PC-3 (cell line): ENCODE results near the gene LINGO1. TPM values are rescaled to one million over a fixed set of nuclear protein-coding genes. Genes with fewer than 3 reads are reported as not detected.

Source experiments
- ATAC-seq: fragments of 200-7000 bp; cut with Tn5 transposase; 2 replicates; pipeline ENCODE4 v1.9.1; 2020; ENCODE audit warnings: mild to moderate bottlenecking, moderate library complexity
- BruUV-seq: library from RNA; stranded (reverse); fragments of 400-500 nt; replicated peaks from 2 replicates; lab custom pipeline; 2021; lab: Mats Ljungman, UMichigan
- CTCF ChIA-PET: fragments of 300-600 bp; sonication (Branson Sonifier 250); formaldehyde crosslinking; loops from one replicate; lab custom pipeline; 2022; ENCODE audit warnings: antibody characterized with exemption; lab: Charles Lee
- POLR2A ChIA-PET: fragments of 300-600 bp; sonication (Branson Sonifier 250); formaldehyde crosslinking; loops from one replicate; lab custom pipeline; 2022; ENCODE audit warnings: antibody characterized with exemption; ENCODE audit not compliant: unreplicated experiment; lab: Charles Lee
- DNase-seq: peaks from one replicate; pipeline ENCODE4 v3.0.0-alpha.2; 2015
- H2AFZ ChIP-seq: fragments of 300-600 bp; sonication (generic); 2 replicates; pipeline ENCODE4 v1.6.0; 2016; ENCODE audit warnings: antibody characterized with exemption, low read length
- H3F3A ChIP-seq: fragments of 300-600 bp; sonication (generic); one replicate; pipeline ENCODE4 v1.6.0; 2017; ENCODE audit warnings: antibody characterized with exemption, low read length, control low read depth, mild to moderate bottlenecking; ENCODE audit not compliant: unreplicated experiment
- H3K27ac ChIP-seq: fragments of 300-600 bp; sonication (generic); 2 replicates; pipeline ENCODE4 v1.5.1; 2016; ENCODE audit warnings: mild to moderate bottlenecking, low read length
- H3K27me3 ChIP-seq: fragments of 300-600 bp; sonication (generic); 2 replicates; pipeline ENCODE4 v1.6.1; 2016; ENCODE audit warnings: low read length, mixed read lengths
- H3K36me3 ChIP-seq: fragments of 300-600 bp; sonication (generic); 2 replicates; pipeline ENCODE4 v1.6.1; 2016; ENCODE audit warnings: low read depth, mixed run types, low read length, mixed read lengths
- H3K4me1 ChIP-seq: fragments of 300-600 bp; sonication (generic); 2 replicates; pipeline ENCODE4 v1.5.1; 2016; ENCODE audit warnings: low read length; ENCODE audit not compliant: insufficient read depth
- H3K4me2 ChIP-seq: fragments of 300-600 bp; sonication (generic); 2 replicates; pipeline ENCODE4 v1.6.0; 2016; ENCODE audit warnings: low read length
- H3K4me3 ChIP-seq: fragments of 300-600 bp; sonication (generic); 2 replicates; pipeline ENCODE4 v1.5.1; 2016; ENCODE audit warnings: mild to moderate bottlenecking, low read length, mixed read lengths
- H3K79me2 ChIP-seq: fragments of 300-600 bp; sonication (generic); 2 replicates; pipeline ENCODE4 v1.6.1; 2017; ENCODE audit warnings: low read length, mixed read lengths
- H3K9ac ChIP-seq: fragments of 300-600 bp; sonication (generic); 2 replicates; pipeline ENCODE4 v1.6.0; 2016; ENCODE audit warnings: mild to moderate bottlenecking, low read length
- H3K9me2 ChIP-seq: fragments of 300-600 bp; sonication (generic); replicated peaks from 2 replicates; pipeline ENCODE4 v1.6.1; 2016; ENCODE audit warnings: mixed run types, low read length, mixed read lengths
- H3K9me3 ChIP-seq: fragments of 300-600 bp; sonication (generic); 2 replicates; pipeline ENCODE4 v1.6.1; 2016; ENCODE audit warnings: low read length, mixed read lengths
- H4K20me1 ChIP-seq: fragments of 300-600 bp; sonication (generic); 2 replicates; pipeline ENCODE4 v1.6.1; 2016; ENCODE audit warnings: low read length, mixed read lengths
- EZH2 ChIP-seq: fragments of 300-600 bp; sonication (generic); IDR thresholded peaks from one replicate; pipeline ENCODE4 v1.6.1; 2017; ENCODE audit warnings: antibody characterized with exemption, mild to moderate bottlenecking, low read length; ENCODE audit not compliant: unreplicated experiment
- EZH2phosphoT487 ChIP-seq: fragments of 300-600 bp; sonication (generic); IDR thresholded peaks from 2 replicates; pipeline ENCODE4 v1.6.1; 2018; ENCODE audit warnings: mild to moderate bottlenecking, antibody characterized with exemption, low read length, borderline replicate concordance
- intact Hi-C: fragments of 100-400 bp; cut with micrococcal nuclease; formaldehyde crosslinking; loops from 2 replicates; pipeline ENCODE4 v1.9.0; 2023
- total RNA-seq: library from RNA; depleted of rRNA; stranded (reverse); fragments of >200 nt; gene quantifications from 2 replicates; pipeline ENCODE4 v1.2.3, GENCODE V29; 2014
- TF ChIP-seq, protein P1 (sequence below): fragments of 300-600 bp; sonication (generic); conservative IDR thresholded peaks from 2 replicates; pipeline ENCODE4 v1.5.1; 2017; ENCODE audit warnings: antibody characterized with exemption, low read depth, mild to moderate bottlenecking, low read length

Gene LINGO1
- total RNA-seq, 1 experiment from 2014 or later, result not detected

DNA sequence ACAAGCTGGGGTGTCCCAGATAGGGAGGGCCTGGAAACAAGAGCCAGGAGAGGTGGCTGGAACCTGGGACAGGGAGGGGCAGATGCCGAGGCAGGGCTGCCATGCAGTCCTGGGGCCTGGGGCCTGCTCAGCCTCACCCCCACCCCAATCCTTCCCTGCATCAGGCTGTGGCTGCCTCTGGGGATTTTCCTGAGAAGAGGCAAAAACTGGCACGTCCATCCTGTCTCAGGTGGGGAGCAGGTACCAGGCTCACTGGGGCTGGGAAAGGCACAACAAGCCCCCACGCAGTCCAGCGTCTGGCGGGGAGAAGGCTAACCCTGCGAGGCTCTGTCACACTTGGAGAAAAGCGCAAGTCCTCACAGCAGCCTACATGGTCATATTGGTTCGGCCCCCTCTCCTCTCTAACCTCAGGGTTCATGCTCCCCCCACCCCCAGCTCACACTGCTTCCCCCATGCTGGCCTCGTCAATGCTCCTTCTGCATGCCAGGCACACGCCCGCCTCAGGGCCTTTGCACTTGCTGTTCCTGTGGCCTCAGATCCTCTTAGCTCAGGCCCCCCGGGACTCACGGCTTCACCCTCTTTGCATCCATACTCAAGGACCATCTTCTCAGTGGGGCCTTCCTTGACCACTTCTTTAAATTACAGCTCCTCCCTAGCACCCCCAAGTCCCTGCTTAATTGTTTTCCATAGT lies 53.1 kb downstream of the LINGO1 start:
- no peak for ATAC-seq
- ChIA-PET CTCF (no interaction called here), POLR2A (no interaction called here)
- Histone ChIP-seq H3K4me3 (no peak overlapping the region), H3K9me3 (no peaks in the 10 kb centered on the region), H3K4me2 (no peak overlapping the region), H3K9me2 (no peaks in the 10 kb centered on the region), H3K79me2 (no peaks in the 10 kb centered on the region), H3K27me3 (peaks cover 5% of the 10 kb centered on the region), H3K36me3 (no peaks in the 10 kb centered on the region), H3F3A (no peaks in the 10 kb centered on the region), H2AFZ (no peak overlapping the region), H3K4me1 (no peaks in the 10 kb centered on the region), H3K9ac (no peak overlapping the region), H3K27ac (no peak overlapping the region), H4K20me1 (no peaks in the 10 kb centered on the region)
- no TSS peak for BruUV-seq
- TF ChIP-seq, protein P1, sequence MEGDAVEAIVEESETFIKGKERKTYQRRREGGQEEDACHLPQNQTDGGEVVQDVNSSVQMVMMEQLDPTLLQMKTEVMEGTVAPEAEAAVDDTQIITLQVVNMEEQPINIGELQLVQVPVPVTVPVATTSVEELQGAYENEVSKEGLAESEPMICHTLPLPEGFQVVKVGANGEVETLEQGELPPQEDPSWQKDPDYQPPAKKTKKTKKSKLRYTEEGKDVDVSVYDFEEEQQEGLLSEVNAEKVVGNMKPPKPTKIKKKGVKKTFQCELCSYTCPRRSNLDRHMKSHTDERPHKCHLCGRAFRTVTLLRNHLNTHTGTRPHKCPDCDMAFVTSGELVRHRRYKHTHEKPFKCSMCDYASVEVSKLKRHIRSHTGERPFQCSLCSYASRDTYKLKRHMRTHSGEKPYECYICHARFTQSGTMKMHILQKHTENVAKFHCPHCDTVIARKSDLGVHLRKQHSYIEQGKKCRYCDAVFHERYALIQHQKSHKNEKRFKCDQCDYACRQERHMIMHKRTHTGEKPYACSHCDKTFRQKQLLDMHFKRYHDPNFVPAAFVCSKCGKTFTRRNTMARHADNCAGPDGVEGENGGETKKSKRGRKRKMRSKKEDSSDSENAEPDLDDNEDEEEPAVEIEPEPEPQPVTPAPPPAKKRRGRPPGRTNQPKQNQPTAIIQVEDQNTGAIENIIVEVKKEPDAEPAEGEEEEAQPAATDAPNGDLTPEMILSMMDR, result no peak
- TF ChIP-seq EZH2 (no peak), EZH2phosphoT487 (no peak)
- no peak for DNase-seq
- intact Hi-C loops, result no loop called here

GRCh38 chr15:77578641-77579372 lies 53.9 kb downstream of the LINGO1 start:
- Histone ChIP-seq H3K36me3 (no peaks in the 10 kb centered on the region), H3K9me3 (no peaks in the 10 kb centered on the region), H2AFZ (no peak overlapping the region), H3K79me2 (no peaks in the 10 kb centered on the region), H3K4me2 (no peak overlapping the region), H4K20me1 (no peaks in the 10 kb centered on the region), H3K27me3 (peaks cover 5% of the 10 kb centered on the region), H3K4me3 (no peak overlapping the region), H3K9me2 (no peaks in the 10 kb centered on the region), H3F3A (no peaks in the 10 kb centered on the region), H3K4me1 (no peaks in the 10 kb centered on the region), H3K27ac (no peak overlapping the region), H3K9ac (no peak overlapping the region)
- no TSS peak for BruUV-seq
- TF ChIP-seq, protein P1, result no peak
- no peak for TF ChIP-seq EZH2phosphoT487
- TF ChIP-seq EZH2, result no peak
- ATAC-seq (no peak), DNase-seq (no peak)
- intact Hi-C loops, result no loop called here
- POLR2A ChIA-PET, result no interaction called here
- CTCF ChIA-PET, result no interaction called here

- H3K4me2 ChIP-seq, result no peak overlapping the region
- DNase-seq, result no peak
- CTCF ChIA-PET, result no interaction called here
- H3K27ac ChIP-seq, result no peak overlapping the region
- H3K27me3 ChIP-seq, result peaks cover 5% of the 10 kb centered on the region
- TF ChIP-seq EZH2 (no peak), EZH2phosphoT487 (no peak)
- TF ChIP-seq, protein P1, result no peak
- no peaks in the 10 kb centered on the region for H3K9me3 ChIP-seq
- no peaks in the 10 kb centered on the region for H4K20me1 ChIP-seq
- POLR2A ChIA-PET, result no interaction called here
- H2AFZ ChIP-seq, result no peak overlapping the region
- H3K9ac ChIP-seq, result no peak overlapping the region
- no peaks in the 10 kb centered on the region for H3K4me1 ChIP-seq
- no peak overlapping the region for H3K4me3 ChIP-seq
- no peaks in the 10 kb centered on the region for H3F3A ChIP-seq
- intact Hi-C loops, result no loop called here
- H3K36me3 ChIP-seq, result no peaks in the 10 kb centered on the region
- no peaks in the 10 kb centered on the region for H3K9me2 ChIP-seq
- ATAC-seq, result no peak
- no TSS peak for BruUV-seq
- H3K79me2 ChIP-seq, result no peaks in the 10 kb centered on the region
Measured at GRCh38 chr15:77577366-77577950, 55.3 kb downstream of the LINGO1 start.
